HEK293 (cell line): ENCODE data around the gene RHEX.

Experiments
- CTCF ChIA-PET: fragments of 350-600 bp; formaldehyde crosslinking; extraction: SDS; loops from one replicate; lab custom pipeline; 2021; ENCODE audit warnings: antibody characterized with exemption; lab: Yijun Ruan, JAX
- POLR2A ChIA-PET: fragments of 300-600 bp; formaldehyde crosslinking; extraction: SDS; loops from one replicate; lab custom pipeline; 2020; ENCODE audit warnings: antibody characterized with exemption, inconsistent platforms; lab: Yijun Ruan, JAX
- H3K27ac ChIP-seq: fragments of 200-500 bp; sonication (Bioruptor generic); 2 replicates; pipeline ENCODE4 v1.5.1; 2014; ENCODE audit warnings: low read depth, low read length, control low read depth, inconsistent platforms; ENCODE audit errors: extremely low read depth
- H3K36me3 ChIP-seq, 2 experiments: fragments of 200-500 bp in 1 of 2; sonication (Bioruptor generic) in 1 of 2; 1 replicate in 1 of 2; 2 replicates in 1 of 2; pipeline ENCODE4 v1.5.1; 2014 to 2017; ENCODE audit warnings: inconsistent platforms in 2 of 2, low read length in 2 of 2; ENCODE audit not compliant: control insufficient read depth in 2 of 2, insufficient read depth in 1 of 2
- H3K4me1 ChIP-seq: fragments of 200-500 bp; sonication (Bioruptor generic); 2 replicates; pipeline ENCODE4 v1.5.1; 2014; ENCODE audit warnings: mild to moderate bottlenecking, low read length, inconsistent platforms; ENCODE audit not compliant: control insufficient read depth, insufficient read depth
- H3K4me3 ChIP-seq: 2 replicates; pipeline ENCODE4 v1.5.1; 2011; ENCODE audit warnings: low read depth, mild to moderate bottlenecking, control low read depth, low read length, moderate library complexity
- H3K9me3 ChIP-seq: fragments of 200-500 bp; sonication (Bioruptor generic); 2 replicates; pipeline ENCODE4 v1.5.1; 2014; ENCODE audit warnings: low read depth, low read length, inconsistent platforms; ENCODE audit not compliant: control insufficient read depth, insufficient read depth
- BCL11A ChIP-seq: fragments of 450-650 bp; formaldehyde crosslinking; IDR thresholded peaks from 2 replicates; pipeline ENCODE4 v1.5.1; 2016; ENCODE audit warnings: low read depth, missing biosample characterization, missing genetic modification characterization
- EGR2 ChIP-seq: fragments of 450-650 bp; formaldehyde crosslinking; IDR thresholded peaks from 2 replicates; pipeline ENCODE4 v1.5.1; 2016; ENCODE audit warnings: low read depth, missing biosample characterization, missing genetic modification characterization
- GFI1B ChIP-seq: fragments of 450-650 bp; formaldehyde crosslinking; IDR thresholded peaks from 2 replicates; pipeline ENCODE4 v1.5.1; 2016; ENCODE audit warnings: missing biosample characterization, missing genetic modification characterization
- IKZF3 ChIP-seq: fragments of 450-650 bp; IDR thresholded peaks from 2 replicates; pipeline ENCODE4 v1.5.0; 2018; ENCODE audit warnings: missing biosample characterization, mild to moderate bottlenecking, missing genetic modification characterization, moderate library complexity
- PRDM1 ChIP-seq: fragments of 450-650 bp; formaldehyde crosslinking; IDR thresholded peaks from 2 replicates; pipeline ENCODE4; 2016; ENCODE audit warnings: missing biosample characterization, missing genetic modification characterization
- SCRT1 ChIP-seq: fragments of 450-650 bp; formaldehyde crosslinking; IDR thresholded peaks from 2 replicates; pipeline ENCODE4 v1.5.1; 2016; ENCODE audit warnings: missing biosample characterization, missing genetic modification characterization, borderline replicate concordance
- SCRT2 ChIP-seq: fragments of 450-650 bp; formaldehyde crosslinking; IDR thresholded peaks from 2 replicates; pipeline ENCODE4 v1.5.1; 2016; ENCODE audit warnings: missing biosample characterization, missing genetic modification characterization
- SP2 ChIP-seq: fragments of 450-650 bp; formaldehyde crosslinking; IDR thresholded peaks from 2 replicates; pipeline ENCODE4 v1.5.1; 2016; ENCODE audit warnings: missing biosample characterization, missing genetic modification characterization
- SP3 ChIP-seq: fragments of 450-650 bp; formaldehyde crosslinking; IDR thresholded peaks from 2 replicates; pipeline ENCODE4 v1.5.1; 2016; ENCODE audit warnings: missing biosample characterization, missing genetic modification characterization
- ZBTB10 ChIP-seq: fragments of 450-650 bp; formaldehyde crosslinking; IDR thresholded peaks from 2 replicates; pipeline ENCODE4 v1.5.1; 2016; ENCODE audit warnings: missing biosample characterization, missing genetic modification characterization
- ZFHX2 ChIP-seq: fragments of 450-650 bp; formaldehyde crosslinking; conservative IDR thresholded peaks from 2 replicates; pipeline ENCODE4 v1.5.1; 2016; ENCODE audit warnings: missing biosample characterization, missing genetic modification characterization
- ZFP3 ChIP-seq: fragments of 450-650 bp; formaldehyde crosslinking; IDR thresholded peaks from 2 replicates; pipeline ENCODE4 v1.5.1; 2016; ENCODE audit warnings: low read depth, missing biosample characterization, missing genetic modification characterization
- ZIC2 ChIP-seq: fragments of 450-650 bp; formaldehyde crosslinking; IDR thresholded peaks from 2 replicates; pipeline ENCODE4 v1.5.1; 2016; ENCODE audit warnings: missing biosample characterization, missing genetic modification characterization
- ZNF138 ChIP-seq: fragments of 450-650 bp; formaldehyde crosslinking; IDR thresholded peaks from 2 replicates; pipeline ENCODE4 v1.5.1; 2016; ENCODE audit warnings: missing biosample characterization, missing genetic modification characterization, borderline replicate concordance
- ZNF19 ChIP-seq: fragments of 450-650 bp; formaldehyde crosslinking; IDR thresholded peaks from 2 replicates; pipeline ENCODE4; 2016; ENCODE audit warnings: missing biosample characterization, missing genetic modification characterization, low read depth
- ZNF366 ChIP-seq: fragments of 450-650 bp; formaldehyde crosslinking; conservative IDR thresholded peaks from 2 replicates; pipeline ENCODE4 v1.5.1; 2016; ENCODE audit warnings: missing biosample characterization, missing genetic modification characterization
- ZNF394 ChIP-seq: fragments of 450-650 bp; formaldehyde crosslinking; IDR thresholded peaks from 2 replicates; pipeline ENCODE4 v1.5.1; 2016; ENCODE audit warnings: missing biosample characterization, missing genetic modification characterization, mild to moderate bottlenecking, moderate library complexity, borderline replicate concordance
- ZNF449 ChIP-seq: fragments of 450-650 bp; formaldehyde crosslinking; IDR thresholded peaks from 2 replicates; pipeline ENCODE4 v1.5.1; 2017; ENCODE audit warnings: missing biosample characterization, mild to moderate bottlenecking, missing genetic modification characterization, moderate library complexity
- ZNF514 ChIP-seq: fragments of 450-650 bp; formaldehyde crosslinking; IDR thresholded peaks from 2 replicates; pipeline ENCODE4 v1.5.1; 2016; ENCODE audit warnings: missing biosample characterization, missing genetic modification characterization
- ZNF544 ChIP-seq: fragments of 450-650 bp; formaldehyde crosslinking; IDR thresholded peaks from 2 replicates; pipeline ENCODE4 v1.5.0; 2017; ENCODE audit warnings: missing biosample characterization, missing genetic modification characterization
- ZNF600 ChIP-seq: fragments of 450-650 bp; formaldehyde crosslinking; IDR thresholded peaks from 2 replicates; pipeline ENCODE4 v1.5.1; 2016; ENCODE audit warnings: missing biosample characterization, missing genetic modification characterization
- ZNF677 ChIP-seq: fragments of 450-650 bp; IDR thresholded peaks from 2 replicates; pipeline ENCODE4 v1.5.0; 2018; ENCODE audit warnings: missing biosample characterization, mild to moderate bottlenecking, missing genetic modification characterization, moderate library complexity
- ZNF692 ChIP-seq: fragments of 450-650 bp; formaldehyde crosslinking; IDR thresholded peaks from 2 replicates; pipeline ENCODE4 v1.5.1; 2016; ENCODE audit warnings: missing biosample characterization, missing genetic modification characterization
- ZNF76 ChIP-seq: fragments of 450-650 bp; formaldehyde crosslinking; IDR thresholded peaks from 2 replicates; pipeline ENCODE4; 2016; ENCODE audit warnings: low read depth, missing biosample characterization, missing genetic modification characterization, borderline replicate concordance
- ZNF776 ChIP-seq: fragments of 450-650 bp; formaldehyde crosslinking; IDR thresholded peaks from 2 replicates; pipeline ENCODE4 v1.5.0; 2017; ENCODE audit warnings: missing biosample characterization, missing genetic modification characterization, borderline replicate concordance
- TF ChIP-seq, protein P1 (sequence below): fragments of 450-650 bp; formaldehyde crosslinking; IDR thresholded peaks from 2 replicates; pipeline ENCODE4; 2016; ENCODE audit warnings: missing biosample characterization, missing genetic modification characterization

RHEX gene

DNA sequence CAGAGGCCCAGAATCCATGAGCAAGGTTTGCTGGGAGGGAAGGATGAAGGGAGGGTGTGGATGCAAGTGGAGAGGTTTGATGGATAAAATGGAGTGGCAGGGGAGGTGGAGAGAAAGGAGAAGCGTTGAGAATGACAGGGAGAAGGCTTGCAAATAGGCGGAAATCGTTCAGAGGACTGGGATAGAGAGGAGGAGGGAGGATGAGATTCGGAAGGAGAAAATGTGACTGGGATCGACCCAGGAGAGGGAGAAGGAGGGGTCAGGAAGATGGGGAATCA, 63.8 kb downstream of the RHEX start:
- Histone ChIP-seq H3K9me3 (no peaks in the 10 kb centered on the region; the same call in 1 of the 2 replicates), H3K4me3 (peak overlapping the region; percentile 28), H3K36me3 (no peaks in the 10 kb centered on the region), H3K4me1 (no peaks in the 10 kb centered on the region), H3K27ac (no peak overlapping the region)
- CTCF ChIA-PET: interaction anchor here (0.6 kb wide), 1 partner anchor 140 kb away, joined by 3 read pairs; no protein-coding TSS in a partner anchor
- TF ChIP-seq ZNF138 (tag by site-specific recombination): no peak
- TF ChIP-seq ZNF600 (tag by site-specific recombination): no peak
- TF ChIP-seq IKZF3 (tag by site-specific recombination): 0 out of 2 replicates have a peak, but pooled peaks have one; percentile 19
- TF ChIP-seq ZNF366 (tag by site-specific recombination): peak; percentile 79
- no peak for TF ChIP-seq ZFP3 (tag by site-specific recombination)
- TF ChIP-seq GFI1B: no peak
- TF ChIP-seq, protein P1, sequence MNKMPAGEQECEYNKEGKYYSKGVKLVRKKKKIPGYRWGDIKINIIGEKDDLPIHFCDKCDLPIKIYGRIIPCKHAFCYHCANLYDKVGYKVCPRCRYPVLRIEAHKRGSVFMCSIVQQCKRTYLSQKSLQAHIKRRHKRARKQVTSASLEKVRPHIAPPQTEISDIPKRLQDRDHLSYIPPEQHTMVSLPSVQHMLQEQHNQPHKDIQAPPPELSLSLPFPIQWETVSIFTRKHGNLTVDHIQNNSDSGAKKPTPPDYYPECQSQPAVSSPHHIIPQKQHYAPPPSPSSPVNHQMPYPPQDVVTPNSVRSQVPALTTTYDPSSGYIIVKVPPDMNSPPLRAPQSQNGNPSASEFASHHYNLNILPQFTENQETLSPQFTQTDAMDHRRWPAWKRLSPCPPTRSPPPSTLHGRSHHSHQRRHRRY (tag by site-specific recombination): no peak
- TF ChIP-seq PRDM1: peak; percentile 33; the same call in 1 of the 2 replicates
- TF ChIP-seq SCRT2 (tag by site-specific recombination): no peak
- POLR2A ChIA-PET: no interaction called here

GRCh38 chr1:206117151-206117948, 64.4 kb downstream of the RHEX start, which contains the start of gene AVPR1B:
Gene AVPR1B (minus strand): TSS chr1:206117388. CDS start chr1:206116890, 498 bp downstream.
- ChIA-PET CTCF (interaction anchor here (0.6 to 1.0 kb wide), 4 partner anchors 9 to 140 kb away, joined by 3 to 4 read pairs (median 3); no protein-coding TSS in a partner anchor), POLR2A (no interaction called here)
- H3K4me1 ChIP-seq: no peaks in the 10 kb centered on the region
- H3K27ac ChIP-seq: no peak within 1 kb of the TSS
- no peaks in the 10 kb centered on the region; the same call in 1 of the 2 replicates for H3K9me3 ChIP-seq
- no peaks in the 10 kb centered on the region for H3K36me3 ChIP-seq
- peak within 1 kb of the TSS; percentile 28 for H3K4me3 ChIP-seq
- TF ChIP-seq ZNF776 (tag by site-specific recombination) (no peak), SCRT1 (tag by site-specific recombination) (peak; percentile 94), ZFHX2 (tag by site-specific recombination) (peak; percentile 91), ZNF19 (tag by site-specific recombination) (no peak), ZNF514 (tag by site-specific recombination) (no peak), ZNF544 (no peak), SP2 (tag by site-specific recombination) (peak; percentile 34; the same call in 1 of the 2 replicates), EGR2 (tag by site-specific recombination) (peak; percentile 78), ZBTB10 (0 out of 2 replicates have a peak, but pooled peaks have one; percentile 32), ZIC2 (tag by site-specific recombination) (peak; percentile 98), ZNF76 (tag by site-specific recombination) (peak; percentile 8; the same call in 1 of the 2 replicates), ZNF394 (no peak), SP3 (tag by site-specific recombination) (peak; percentile 35; the same call in 1 of the 2 replicates), ZNF677 (no peak), ZNF449 (tag by site-specific recombination) (peak; percentile 87), BCL11A (tag by site-specific recombination) (no peak), IKZF3 (tag by site-specific recombination) (0 out of 2 replicates have a peak, but pooled peaks have one; percentile 1), ZNF600 (tag by site-specific recombination) (peak; percentile 77), ZNF692 (no peak)
